ENCODE measurements around the gene GPR82.
"Not testable (repeated sequence)": the region's sequence is repeated elsewhere in the genome, so short reads cannot be mapped to it uniquely, and the experiment has no call there.

Gene GPR82

GRCh38 chrX:41718481-41719235, 5.3 kb upstream of the GPR82 start:
- DNase-seq (ENCODE audit: low read depth in 2 of 2): no peak

- not testable (repeated sequence) for DNase-seq (ENCODE audit: low read depth in 2 of 2)
Measured at GRCh38 chrX:41719610-41720009, 4.4 kb upstream of the GPR82 start.

- DNase-seq (ENCODE audit: low read depth in 2 of 2): peak; percentile 24 to 35
Measured at GRCh38 chrX:41720125-41720779, 3.7 kb upstream of the GPR82 start.

- DNase-seq (ENCODE audit: low read depth in 2 of 2): no peak
Measured at GRCh38 chrX:41721590-41721989, 2.4 kb upstream of the GPR82 start.

GRCh38 chrX:41722214-41722613, 1.8 kb upstream of the GPR82 start:
- DNase-seq (ENCODE audit: low read depth in 2 of 2): no peak

GRCh38 chrX:41722816-41723618, 964 bp upstream of the GPR82 start:
- DNase-seq (ENCODE audit: low read depth in 2 of 2): no peak

GRCh38 chrX:41728125-41728524, 4.1 kb downstream of the GPR82 start:
- no peak for DNase-seq (ENCODE audit: low read depth in 2 of 2)

- DNase-seq (ENCODE audit: low read depth in 2 of 2): no peak
Measured at GRCh38 chrX:41730081-41730480, 6.1 kb downstream of the GPR82 start.

GRCh38 chrX:41732260-41732659, 8.3 kb downstream of the GPR82 start:
- no peak for DNase-seq (ENCODE audit: low read depth in 2 of 2)

- DNase-seq (ENCODE audit: low read depth in 2 of 2): no peak
Measured at GRCh38 chrX:41733939-41734338, 10.0 kb downstream of the GPR82 start.

- no peak for DNase-seq (ENCODE audit: low read depth in 2 of 2)
Measured at GRCh38 chrX:41734530-41734929, 10.5 kb downstream of the GPR82 start.

- no peak for DNase-seq (ENCODE audit: low read depth in 2 of 2)
Measured at GRCh38 chrX:41737065-41737464, 13.1 kb downstream of the GPR82 start.

- DNase-seq (ENCODE audit: low read depth in 2 of 2): no peak
Measured at GRCh38 chrX:41739871-41740270, 15.9 kb downstream of the GPR82 start.

GRCh38 chrX:41750716-41751115, 26.7 kb downstream of the GPR82 start:
- DNase-seq (ENCODE audit: low read depth in 2 of 2): no peak

- no peak for DNase-seq (ENCODE audit: low read depth in 2 of 2)
Measured at GRCh38 chrX:41758401-41758800, 34.4 kb downstream of the GPR82 start.

- no peak for DNase-seq (ENCODE audit: low read depth in 2 of 2)
Measured at GRCh38 chrX:41759817-41760216, 35.8 kb downstream of the GPR82 start.

GRCh38 chrX:41761169-41761568, 37.2 kb downstream of the GPR82 start:
- no peak for DNase-seq (ENCODE audit: low read depth in 2 of 2)

GRCh38 chrX:41761702-41762101, 37.7 kb downstream of the GPR82 start:
- DNase-seq (ENCODE audit: low read depth in 2 of 2): no peak

GRCh38 chrX:41779030-41779564, 55.1 kb downstream of the GPR82 start:
- no peak for DNase-seq (ENCODE audit: low read depth in 2 of 2)
